HG03521 (cell line): Measurements from ENCODE around the gene NFYB.
"Not testable (repeated sequence)": the region's sequence is repeated elsewhere in the genome, so short reads cannot be mapped to it uniquely, and the experiment has no call there.

Source experiments
- ATAC-seq: cut with Tn5 transposase; IDR thresholded peaks from one replicate; pipeline ENCODE4 v1.9.1; 2021; ENCODE audit warnings: mild to moderate bottlenecking, moderate library complexity; ENCODE audit not compliant: unreplicated experiment

The NFYB gene

DNA sequence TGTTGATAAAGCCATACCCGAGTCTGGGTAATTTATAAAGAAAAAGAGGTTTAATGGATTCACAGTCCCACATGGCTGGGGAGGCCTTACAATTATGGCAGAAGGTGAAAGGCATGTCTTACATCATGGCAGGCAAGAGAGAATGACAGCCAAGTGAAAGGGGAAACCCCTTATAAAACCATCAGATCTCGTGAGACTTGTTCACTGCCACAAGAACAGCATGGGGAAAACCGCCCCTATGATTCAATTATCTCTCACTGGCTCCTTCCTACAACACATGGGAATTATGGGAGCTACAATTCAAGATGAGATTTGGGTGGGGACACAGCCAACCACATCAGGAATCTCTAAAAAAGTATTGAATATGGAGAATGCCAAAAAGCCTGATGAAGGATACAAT lies 25.0 kb upstream of the NFYB start:
- ATAC-seq, result not testable (repeated sequence)

GRCh38 chr12:104155711-104156555 lies 17.9 kb upstream of the NFYB start:
- no peak for ATAC-seq

DNA sequence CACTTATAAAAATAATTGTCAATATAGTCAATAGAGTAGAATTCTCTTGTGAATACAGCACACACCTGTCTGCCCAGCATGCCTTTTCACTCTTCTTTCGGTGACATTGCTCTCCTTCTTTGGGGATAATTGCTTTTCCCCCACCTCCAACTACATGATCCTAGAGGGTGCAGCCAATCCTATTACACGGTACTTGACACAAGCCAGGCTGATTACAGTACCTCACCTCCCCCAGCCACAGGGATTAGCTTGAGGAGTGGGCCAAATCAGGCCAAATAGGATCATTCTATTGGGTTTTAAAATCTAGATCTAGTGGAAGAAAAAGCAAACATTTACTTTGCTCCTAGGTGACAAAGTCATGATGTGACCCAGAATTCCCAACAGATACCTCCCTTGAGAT lies 16.8 kb upstream of the NFYB start:
- ATAC-seq, result no peak

DNA sequence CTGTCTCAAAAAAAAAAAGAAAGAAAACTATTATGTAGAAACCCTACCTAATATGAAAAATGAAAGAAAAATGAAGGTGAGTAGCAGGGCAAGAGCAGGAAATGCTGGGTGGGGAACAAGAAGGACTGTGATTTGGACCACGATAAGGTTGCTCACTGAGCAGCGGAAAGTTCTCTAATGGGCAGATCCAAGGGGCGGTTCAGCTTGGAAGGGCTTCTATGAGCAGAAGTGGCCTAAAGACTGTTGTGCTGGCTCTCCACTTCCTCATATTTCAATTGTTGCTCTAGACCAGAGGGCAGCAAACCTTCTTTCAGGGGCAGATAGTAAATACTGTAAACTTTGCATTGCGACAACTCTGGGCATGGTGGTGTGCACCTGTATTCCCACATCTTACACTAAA lies 16.3 kb upstream of the NFYB start:
- no peak for ATAC-seq

DNA sequence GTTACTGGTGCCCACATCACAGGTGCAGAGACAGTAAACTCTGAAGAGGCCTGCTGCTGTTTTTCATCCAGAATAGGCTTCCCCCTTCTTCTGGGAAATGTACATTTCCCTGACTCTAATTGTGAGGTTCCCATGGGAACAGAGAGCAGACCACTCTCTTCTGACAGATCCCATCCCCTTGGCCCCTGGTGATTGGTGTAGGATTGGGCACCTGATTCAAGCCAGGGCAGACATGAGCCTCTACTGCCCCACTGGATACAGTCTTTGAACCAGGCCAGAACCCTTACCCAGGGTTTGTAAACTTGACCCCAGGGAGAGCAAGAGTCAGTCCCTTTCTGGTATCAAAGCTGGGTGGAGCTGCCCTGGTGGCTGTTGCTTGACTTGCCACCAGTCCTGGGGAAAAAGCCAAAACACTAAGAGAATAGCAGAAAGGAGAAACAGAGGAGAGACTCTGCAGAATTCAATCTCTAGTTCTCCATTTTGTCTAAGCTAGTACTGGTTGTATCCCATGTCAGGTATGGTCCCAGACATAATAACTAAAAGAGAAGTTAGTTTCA lies 14.8 kb upstream of the NFYB start:
- ATAC-seq, result no peak

GRCh38 chr12:104150416-104150815 lies 12.4 kb upstream of the NFYB start:
- ATAC-seq, result no peak

- no peak for ATAC-seq
Measured at GRCh38 chr12:104147346-104147745, 9.3 kb upstream of the NFYB start.

GRCh38 chr12:104143918-104144317 lies 5.9 kb upstream of the NFYB start:
- ATAC-seq, result no peak

GRCh38 chr12:104143002-104143401 lies 5.0 kb upstream of the NFYB start:
- ATAC-seq, result no peak

- ATAC-seq, result no peak
Measured at GRCh38 chr12:104142543-104142942, 4.5 kb upstream of the NFYB start.

DNA sequence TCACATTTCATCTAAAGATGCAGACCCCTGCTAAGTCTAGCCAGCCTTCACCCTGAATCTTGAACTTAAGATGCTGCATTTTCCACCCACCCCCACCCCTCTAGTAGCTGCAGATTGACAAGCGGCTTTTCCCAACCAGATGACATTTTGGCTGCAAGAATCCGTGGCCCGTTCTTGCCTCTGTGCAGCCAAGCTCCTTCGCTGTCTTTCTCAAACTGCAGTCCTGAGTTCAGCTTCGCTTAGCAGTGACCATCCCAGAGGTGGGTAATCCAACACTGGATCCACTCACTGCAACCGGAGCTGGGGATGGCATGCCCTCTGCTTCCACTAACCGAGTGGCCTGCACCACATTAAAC lies 765 bp upstream of the NFYB start:
- ATAC-seq, result no peak

DNA sequence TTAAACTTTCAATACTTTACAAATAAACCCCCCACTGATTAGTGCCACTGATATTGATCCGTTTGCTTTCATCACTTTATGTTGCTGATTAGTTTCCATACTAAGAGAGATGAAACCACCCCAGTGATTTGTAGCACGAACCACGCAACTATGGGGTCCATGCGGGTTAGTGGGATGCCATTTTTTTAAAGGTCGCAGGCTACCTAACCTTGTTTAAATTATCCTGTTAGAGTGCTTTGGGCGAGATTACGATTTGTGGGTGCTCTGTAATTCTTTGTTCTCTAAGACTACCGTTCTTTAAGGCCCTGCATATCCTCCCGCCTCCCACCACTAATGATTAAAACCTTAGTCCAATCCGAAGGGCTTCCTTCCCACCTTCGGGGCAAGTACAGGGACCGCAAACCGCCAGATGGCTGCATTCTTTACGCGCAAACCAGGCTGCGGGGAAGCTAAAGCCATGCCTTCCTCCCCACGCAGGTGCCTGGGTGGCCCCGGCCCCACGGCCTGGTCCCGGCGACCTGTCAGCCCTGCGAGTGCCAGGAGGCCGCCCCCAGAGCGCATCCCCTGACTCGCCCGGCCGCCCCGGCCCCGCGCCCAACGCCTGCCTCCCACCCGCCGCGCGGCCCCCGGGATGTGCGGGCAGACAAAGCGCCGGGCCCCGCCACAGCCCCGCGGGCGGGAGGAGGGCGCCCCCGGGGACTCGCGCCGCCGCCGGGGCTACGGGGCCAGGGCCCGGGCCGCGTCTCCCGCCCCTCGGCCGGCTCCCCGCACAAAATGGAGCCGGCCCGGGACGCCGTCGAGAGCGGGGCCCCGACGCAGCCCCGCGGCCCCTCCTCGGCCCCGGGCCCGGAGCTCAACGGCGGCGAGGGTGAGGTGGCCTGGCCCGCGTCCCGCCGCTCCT lies 759 bp downstream of the NFYB start:
- ATAC-seq, result peak; percentile 32

DNA sequence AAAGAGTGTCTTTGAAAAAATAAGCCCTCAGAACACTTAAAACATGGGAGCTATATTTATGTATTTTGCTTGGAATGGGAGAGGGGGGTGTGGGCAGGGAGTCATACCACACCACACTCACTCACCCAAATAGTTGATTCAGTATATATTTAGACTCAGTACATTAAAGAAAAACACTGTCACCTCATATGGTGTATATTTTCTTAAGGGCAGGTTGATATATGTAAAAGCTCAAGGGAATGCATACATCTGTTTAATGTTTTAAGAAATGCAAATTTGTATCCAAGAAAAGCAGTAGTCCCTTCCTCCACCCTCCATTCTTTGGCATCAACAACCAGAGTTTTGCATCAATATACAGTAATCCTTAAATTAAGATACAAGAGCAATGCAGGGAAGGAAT lies 1.4 kb downstream of the NFYB start:
- no peak for ATAC-seq

- no peak for ATAC-seq
Measured at GRCh38 chr12:104134882-104135281, 3.1 kb downstream of the NFYB start.

GRCh38 chr12:104133866-104134265 lies 4.1 kb downstream of the NFYB start:
- no peak for ATAC-seq

DNA sequence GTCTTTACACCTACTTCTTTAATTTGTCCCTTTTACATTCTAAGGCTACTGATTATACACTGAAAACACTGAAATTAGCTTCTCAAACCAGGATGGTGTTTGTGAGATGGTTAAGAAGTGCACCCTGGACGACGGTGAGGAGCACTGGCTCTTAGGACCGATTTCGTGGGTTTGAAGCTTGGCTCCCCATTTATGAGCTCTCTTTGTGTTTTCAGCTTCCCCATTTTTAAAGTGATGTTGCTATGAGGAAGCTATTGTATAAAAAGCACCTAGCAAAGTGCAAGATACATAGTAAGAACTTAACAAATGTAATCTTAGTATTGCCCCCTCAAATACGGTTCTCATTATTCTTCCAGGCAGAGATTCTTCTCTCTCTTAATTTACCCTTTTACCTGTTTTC lies 4.7 kb downstream of the NFYB start:
- no peak for ATAC-seq

DNA sequence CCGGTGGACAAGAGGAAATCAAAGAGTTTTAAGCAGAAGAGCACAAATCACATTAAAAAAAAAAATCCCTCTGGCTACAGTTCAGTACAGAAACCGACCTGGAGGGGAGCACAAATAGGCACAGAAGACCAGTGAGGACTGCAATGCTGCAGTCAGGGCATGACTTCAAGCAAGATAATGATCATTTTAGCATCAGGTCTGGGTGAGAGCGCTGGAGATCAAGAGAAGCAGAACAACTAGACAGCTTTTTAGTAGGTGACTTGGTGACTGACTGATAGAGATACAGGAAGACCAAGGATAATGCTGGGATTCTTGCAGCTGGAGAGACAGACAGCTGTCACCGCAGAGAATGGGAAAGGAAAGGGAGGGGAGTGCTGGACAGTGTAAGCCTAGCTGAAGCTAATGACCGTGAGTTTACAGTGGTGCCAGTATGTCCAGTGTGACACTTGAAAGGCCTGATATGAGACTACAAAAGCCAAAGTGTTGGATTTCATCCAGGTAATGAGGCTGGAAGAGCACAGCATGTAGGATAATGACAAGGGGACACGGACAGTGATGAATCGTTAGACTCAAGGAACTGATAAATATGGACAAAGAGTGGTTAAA lies 5.6 kb downstream of the NFYB start:
- no peak for ATAC-seq

DNA sequence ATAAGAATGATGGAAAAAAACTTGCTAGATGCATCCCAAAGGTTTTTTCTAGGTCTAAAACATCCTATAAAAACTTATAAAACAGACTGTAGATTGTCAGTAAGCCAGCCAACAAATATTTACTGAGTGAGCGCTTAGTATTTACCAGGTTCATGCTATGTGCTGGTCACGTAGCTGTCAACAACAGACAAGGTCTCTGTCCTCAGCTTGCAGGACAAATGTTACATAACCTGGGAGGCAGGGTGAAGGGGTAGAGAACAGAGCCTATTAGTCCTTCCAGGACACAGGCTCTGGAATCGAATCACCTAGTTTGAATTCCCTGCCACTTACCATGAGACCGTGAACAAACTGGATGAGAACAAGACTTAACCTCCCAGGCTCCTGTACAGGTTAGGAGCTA lies 6.4 kb downstream of the NFYB start:
- ATAC-seq, result no peak

DNA sequence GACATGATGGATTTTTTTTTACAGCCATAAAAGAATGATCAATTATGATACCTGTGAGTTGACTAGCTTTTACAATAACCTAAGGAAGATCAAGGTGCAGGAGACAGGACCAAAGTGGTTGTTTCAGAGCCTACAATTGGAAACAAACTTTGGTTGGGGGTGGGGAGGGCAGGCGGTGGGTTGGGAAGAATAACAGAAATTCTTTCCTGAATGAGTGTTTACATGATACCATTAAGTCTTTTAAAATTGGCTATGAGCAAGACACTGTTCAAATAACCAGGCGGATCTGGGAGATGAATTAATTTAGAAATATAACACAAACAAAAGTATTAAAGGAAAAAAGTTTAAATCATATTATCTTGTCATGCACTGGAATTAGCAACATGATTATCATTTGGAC lies 7.2 kb downstream of the NFYB start:
- ATAC-seq, result no peak

GRCh38 chr12:104126548-104126947 lies 11.5 kb downstream of the NFYB start:
- no peak for ATAC-seq

DNA sequence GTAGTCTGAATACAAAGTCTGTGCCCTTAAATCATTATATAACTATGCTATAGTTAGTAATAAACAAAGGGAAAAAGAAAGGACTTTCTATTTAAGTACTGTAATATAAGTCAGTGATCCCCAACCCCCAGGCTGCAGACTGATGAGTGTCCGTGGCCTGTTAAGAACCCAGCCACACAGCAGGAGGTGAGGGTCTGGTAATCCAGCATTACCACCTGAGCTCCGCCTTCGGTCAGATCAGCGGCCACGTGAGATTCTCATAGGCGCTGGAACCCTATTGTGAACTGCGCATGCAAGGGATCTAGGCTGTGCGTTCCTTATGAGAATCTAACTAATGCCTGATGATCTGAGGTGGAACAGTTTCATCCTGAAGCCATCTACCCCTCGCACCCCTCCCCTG lies 15.7 kb downstream of the NFYB start:
- ATAC-seq, result no peak
